Measurements from ENCODE around the gene NQO2.

The NQO2 gene, protein sequence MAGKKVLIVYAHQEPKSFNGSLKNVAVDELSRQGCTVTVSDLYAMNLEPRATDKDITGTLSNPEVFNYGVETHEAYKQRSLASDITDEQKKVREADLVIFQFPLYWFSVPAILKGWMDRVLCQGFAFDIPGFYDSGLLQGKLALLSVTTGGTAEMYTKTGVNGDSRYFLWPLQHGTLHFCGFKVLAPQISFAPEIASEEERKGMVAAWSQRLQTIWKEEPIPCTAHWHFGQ

GRCh38 chr6:2999618-3000557 lies at the start of gene NQO2:
NQO2 (plus strand) TSS chr6:2999894; CDS start chr6:3006553, 6,659 bp downstream.
- no peak for TF ChIP-seq CTCF (IDR thresholded peaks at IDR 0.05)

- no peak for TF ChIP-seq CTCF (IDR thresholded peaks at IDR 0.05)
Observed at GRCh38 chr6:2950713-2951112, 49.0 kb upstream of the NQO2 start.

DNA sequence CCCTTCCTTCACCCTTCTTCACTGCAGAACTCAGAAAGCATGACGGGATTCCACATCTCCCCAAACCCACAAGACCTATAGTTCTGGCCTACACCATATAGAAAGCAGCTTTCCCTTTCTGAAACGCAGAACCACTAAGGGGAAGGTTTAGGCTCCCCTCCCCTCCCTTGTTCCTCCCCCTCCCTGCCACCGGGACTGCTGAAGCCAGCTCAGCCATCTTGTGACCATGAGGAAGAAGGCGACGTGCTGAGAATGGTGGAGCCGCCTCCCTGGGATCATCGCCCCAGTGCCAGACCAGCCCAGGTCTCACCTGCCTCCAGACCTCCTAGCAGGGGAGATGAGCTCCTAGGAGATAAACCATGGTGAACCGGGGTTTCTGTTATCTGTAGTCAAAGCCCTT lies 48.0 kb upstream of the NQO2 start:
- no peak for TF ChIP-seq CTCF (IDR thresholded peaks at IDR 0.05)

DNA sequence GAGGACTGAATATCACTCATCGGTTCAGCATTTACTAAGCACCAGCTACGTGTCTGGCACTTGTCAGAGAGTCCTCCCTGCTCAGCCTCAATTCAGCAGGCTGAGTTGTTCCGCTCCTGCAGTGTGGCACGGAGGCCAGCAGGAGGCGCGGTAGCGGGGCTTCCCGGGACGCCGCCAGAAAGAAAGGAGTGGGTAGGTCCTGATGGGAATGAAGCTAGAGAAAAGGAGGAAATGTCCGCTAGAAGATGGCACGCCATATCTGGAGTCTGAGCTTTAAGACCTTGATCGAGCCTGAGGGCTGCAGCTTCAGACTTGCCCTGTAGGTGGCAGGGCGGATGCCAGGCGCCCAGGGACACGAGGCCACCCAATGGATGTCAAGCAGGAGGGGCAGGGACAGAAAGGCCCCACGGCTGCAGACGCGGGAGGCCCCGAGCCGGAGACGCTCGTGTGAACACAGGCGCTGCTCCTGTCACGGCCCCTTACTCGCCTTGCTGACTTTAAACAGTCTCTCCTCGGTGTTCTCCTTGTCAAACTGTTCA lies 47.1 kb upstream of the NQO2 start:
- TF ChIP-seq CTCF (IDR thresholded peaks at IDR 0.05), result peak; percentile 62

GRCh38 chr6:2953098-2953497 lies 46.6 kb upstream of the NQO2 start:
- TF ChIP-seq CTCF (IDR thresholded peaks at IDR 0.05), result no peak

- TF ChIP-seq CTCF (IDR thresholded peaks at IDR 0.05), result no peak
Observed at GRCh38 chr6:2956930-2957685, 42.6 kb upstream of the NQO2 start.

DNA sequence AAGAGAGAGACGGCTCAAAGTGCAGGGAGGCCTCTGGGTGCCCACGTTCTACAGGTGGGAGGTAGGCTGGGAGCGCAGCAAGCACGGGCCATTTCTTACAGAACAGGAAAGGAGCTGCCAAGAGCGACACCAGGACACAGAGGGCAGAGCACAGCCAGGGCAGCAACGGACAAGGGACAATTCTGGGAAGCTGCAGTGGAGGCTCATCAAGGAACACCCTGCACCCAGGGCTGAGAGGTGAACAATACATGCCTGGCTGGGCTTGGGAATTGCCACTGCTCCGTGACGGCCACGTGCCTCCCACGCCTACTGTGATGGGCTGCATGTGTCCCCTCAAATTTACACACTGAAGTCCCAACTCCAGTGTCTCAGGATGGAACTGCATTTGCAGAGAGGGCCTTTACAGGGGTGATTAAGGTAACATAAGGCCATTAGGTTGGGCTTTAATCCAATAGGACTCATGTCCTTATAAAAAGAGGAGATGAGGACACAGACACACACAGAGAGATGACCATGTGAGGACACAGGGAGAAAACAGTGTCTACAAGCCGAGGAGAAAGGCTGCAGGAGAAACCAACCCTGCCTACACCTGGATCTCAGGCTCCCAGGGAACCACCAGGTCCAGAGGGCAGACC lies 41.9 kb upstream of the NQO2 start:
- no peak for TF ChIP-seq CTCF (IDR thresholded peaks at IDR 0.05)
